Fibroblast of the aortic adventitia (primary cell): Measurements from ENCODE around the gene MRPL10. TPM values are rescaled to one million over a fixed set of nuclear protein-coding genes. Genes with fewer than 3 reads are reported as not detected.

ENCODE experiments used
- DNase-seq: peaks from one replicate; pipeline ENCODE4 v3.0.0-alpha.2; 2010; ENCODE audit warnings: low read depth
- H3K4me3 ChIP-seq: 2 replicates; pipeline ENCODE4 v1.5.1; 2011; ENCODE audit warnings: low read depth, mild to moderate bottlenecking, control low read depth, low read length, moderate library complexity
- CTCF ChIP-seq: IDR thresholded peaks from 2 replicates; pipeline ENCODE4 v1.5.1; 2011; ENCODE audit warnings: mild to moderate bottlenecking, low read length, control low read depth, inconsistent platforms; ENCODE audit not compliant: insufficient read depth
- total RNA-seq: library from RNA; depleted of rRNA; stranded (reverse); fragments of >200 nt; gene quantifications from 2 replicates; pipeline ENCODE4 v1.2.3, GENCODE V29; 2012; ENCODE audit warnings: low replicate concordance

Gene MRPL10
- total RNA-seq, 1 donor = 28.0 TPM

GRCh38 chr17:47857551-47858455 lies 26.5 kb upstream of the MRPL10 start:
- TF ChIP-seq CTCF = no peak
- DNase-seq = no peak
- H3K4me3 ChIP-seq = no peak overlapping the region

GRCh38 chr17:47856830-47857229 lies 25.5 kb upstream of the MRPL10 start:
- H3K4me3 ChIP-seq = no peak overlapping the region
- no peak for TF ChIP-seq CTCF
- DNase-seq = no peak

GRCh38 chr17:47855737-47856136 lies 24.4 kb upstream of the MRPL10 start:
- H3K4me3 ChIP-seq = no peak overlapping the region
- no peak for TF ChIP-seq CTCF
- DNase-seq = no peak

GRCh38 chr17:47853616-47854015 lies 22.3 kb upstream of the MRPL10 start:
- no peak overlapping the region for H3K4me3 ChIP-seq
- no peak for DNase-seq
- TF ChIP-seq CTCF = no peak

- H3K4me3 ChIP-seq = no peak overlapping the region
- no peak for TF ChIP-seq CTCF
- DNase-seq = peak; percentile 24
Observed at GRCh38 chr17:47852113-47852949, 21.0 kb upstream of the MRPL10 start.

- H3K4me3 ChIP-seq = no peak overlapping the region
- no peak for TF ChIP-seq CTCF
- no peak for DNase-seq
Observed at GRCh38 chr17:47851764-47852112, 20.4 kb upstream of the MRPL10 start.
